HG02884 (cell line): ENCODE data around the gene CHP2.

Source experiments
- ATAC-seq: cut with Tn5 transposase; IDR thresholded peaks from one replicate; pipeline ENCODE4 v1.9.1; 2021; ENCODE audit warnings: mild to moderate bottlenecking, moderate library complexity; ENCODE audit not compliant: unreplicated experiment

The CHP2 gene

DNA sequence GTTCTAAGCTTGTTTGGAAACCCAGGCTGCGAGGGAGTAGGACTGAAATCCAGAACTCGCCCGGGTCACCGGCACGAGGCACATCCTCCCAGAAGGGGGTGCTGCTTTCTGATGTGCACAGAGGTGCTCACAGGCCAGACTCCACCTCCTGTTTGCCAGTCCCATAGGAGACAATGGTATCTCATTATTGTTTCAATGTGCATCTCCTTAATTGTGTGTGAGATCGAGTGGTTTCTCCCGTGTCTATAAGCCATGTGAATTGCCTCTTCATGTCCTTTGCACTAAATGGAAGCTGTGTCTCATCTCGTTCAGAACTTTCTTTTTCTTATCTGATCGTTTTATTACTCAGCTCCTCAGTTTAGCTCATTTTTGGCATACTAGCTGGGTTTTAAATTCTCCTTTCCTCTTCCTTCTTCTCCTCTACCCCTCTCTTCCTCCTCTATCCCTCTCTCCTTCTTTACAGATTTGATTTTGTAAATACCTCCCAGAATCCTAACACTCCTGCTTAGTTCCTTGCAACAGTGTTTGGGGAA lies 48.8 kb downstream of the CHP2 start:
- ATAC-seq: no peak

DNA sequence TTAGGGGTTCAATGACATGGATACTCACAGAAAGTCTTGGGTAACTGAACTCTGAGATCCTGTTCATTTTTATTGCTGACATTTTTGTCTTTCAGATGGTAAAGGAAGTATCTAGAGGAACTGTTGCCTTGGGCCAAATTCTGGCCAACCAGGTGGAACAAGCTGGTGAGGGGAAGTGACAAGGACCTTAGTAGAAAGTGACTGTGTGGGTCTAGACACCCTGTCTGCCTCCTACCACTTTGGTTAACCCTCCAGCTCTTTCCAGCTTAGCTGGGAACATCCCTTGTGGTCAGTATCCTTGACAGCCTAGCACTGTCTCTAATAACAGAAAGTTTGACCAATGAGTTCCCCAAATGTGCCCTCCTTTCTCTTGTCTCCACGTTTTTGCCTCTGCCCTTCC lies 52.2 kb downstream of the CHP2 start:
- no peak for ATAC-seq
